ENCODE results near the gene FRMD4A. TPM values are rescaled to one million over a fixed set of nuclear protein-coding genes. Genes with fewer than 3 reads are reported as not detected.

Gene FRMD4A
- total RNA-seq, 5 donors from 2014 or later (not counting 1 experiment from before 2014, with no cell fraction given), result 1.3 to 1.8 (median 1.4) TPM

DNA sequence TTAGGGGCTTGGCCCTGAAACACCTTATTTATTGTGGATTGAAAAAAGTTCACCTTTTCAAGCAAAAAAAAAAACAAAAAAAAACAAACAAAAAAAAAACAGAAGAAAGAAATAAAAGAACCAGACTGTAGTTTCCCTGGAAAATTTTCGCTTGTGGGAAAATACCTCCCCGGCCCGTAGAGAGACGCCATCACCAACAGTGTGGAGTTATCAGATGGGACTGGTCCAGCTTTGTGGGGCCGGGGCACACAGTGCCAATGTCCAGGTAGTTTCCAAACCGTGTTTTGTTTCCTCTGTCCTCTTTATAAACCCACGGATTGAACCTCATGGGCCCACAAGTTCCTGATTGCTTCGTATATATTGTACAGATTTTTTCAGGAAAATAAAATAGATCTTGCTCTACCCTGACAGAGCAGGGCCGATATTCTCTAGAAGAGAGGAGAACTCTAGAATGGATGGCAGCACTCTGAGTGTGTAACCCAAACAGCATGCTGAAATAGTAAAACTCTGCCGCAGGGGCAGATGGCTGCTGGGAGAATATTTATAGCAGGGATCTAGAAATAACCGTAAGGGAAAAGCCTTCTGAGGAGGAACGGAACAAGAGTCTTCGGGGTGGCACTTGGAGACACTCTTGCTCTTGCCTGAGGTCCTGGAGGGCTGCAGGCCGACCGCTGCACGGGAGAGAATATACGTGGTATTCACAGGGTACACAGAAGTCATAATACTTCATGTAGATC, 241.0 kb downstream of the FRMD4A start:
- ATAC-seq (replicated peaks in 1 of 4), result no peak
- DNase-seq, result no peak
- ChIA-PET POLR2A (no interaction called here), CTCF (no interaction called here)
- peaks cover 6 to 9% of the 10 kb centered on the region in 2 donors for H3K27me3 Mint-ChIP-seq
- Histone ChIP-seq H3K9me3 (no peaks in the 10 kb centered on the region), H3K27me3 (replicated peaks in 1 of 2; ENCODE audit: control insufficient read depth in 2 of 2, extremely low read depth in 1 of 2, insufficient read depth in 2 of 2, low read length in 1 of 2) (peaks cover 0 to 16% of the 10 kb centered on the region in 2 experiments), H3K4me1 (ENCODE audit: control insufficient read depth in 1 of 2, extremely low read depth in 1 of 2, insufficient read depth in 2 of 2, low read length in 2 of 2) (no peaks in the 10 kb centered on the region), H3K27ac (ENCODE audit: low read length) (no peak overlapping the region), H3K36me3 (ENCODE audit: control insufficient read depth in 2 of 2, extremely low read depth in 1 of 2, insufficient read depth in 1 of 2, low read length in 1 of 2) (no peaks in the 10 kb centered on the region), H3K4me3 (ENCODE audit: control insufficient read depth in 1 of 2, extremely low read depth in 1 of 2, low read length in 1 of 2) (no peak overlapping the region)
- peaks cover 0 to 3% (median 0%) of the 10 kb centered on the region in 3 donors for H3K4me1 Mint-ChIP-seq
- no peaks in the 10 kb centered on the region for H3K9me3 Mint-ChIP-seq
- 87% methylated on average over 15 of the region's 17 CpGs for WGBS (ENCODE audit: insufficient coverage)
- no peak overlapping the region for H3K4me3 Mint-ChIP-seq
- no peaks in the 10 kb centered on the region for H3K36me3 Mint-ChIP-seq
- no peak overlapping the region for H3K27ac Mint-ChIP-seq

DNA sequence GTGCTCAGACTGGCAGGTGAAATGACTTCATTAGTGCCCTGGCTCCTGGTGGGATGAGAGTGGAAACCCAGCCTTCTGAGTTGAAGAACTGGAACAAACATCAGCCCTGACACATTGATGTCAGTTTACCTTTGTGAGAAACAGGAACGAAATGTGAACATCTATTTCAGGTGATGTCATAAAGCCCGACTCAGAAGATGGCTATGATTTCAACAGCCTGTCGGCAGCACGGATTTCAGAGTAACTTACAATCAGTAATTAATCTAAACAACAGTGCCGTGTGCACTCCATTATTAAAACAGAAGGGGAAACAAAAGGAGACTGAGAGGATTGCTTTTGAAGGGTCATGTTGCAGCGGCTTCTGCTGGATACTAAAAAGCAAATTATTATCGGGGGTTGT, 243.2 kb downstream of the FRMD4A start:
- no peak overlapping the region for H3K4me3 Mint-ChIP-seq
- Histone ChIP-seq H3K36me3 (ENCODE audit: control insufficient read depth in 2 of 2, extremely low read depth in 1 of 2, insufficient read depth in 1 of 2, low read length in 1 of 2) (no peaks in the 10 kb centered on the region), H3K4me3 (ENCODE audit: control insufficient read depth in 1 of 2, extremely low read depth in 1 of 2, low read length in 1 of 2) (no peak overlapping the region), H3K27me3 (replicated peaks in 1 of 2; ENCODE audit: control insufficient read depth in 2 of 2, extremely low read depth in 1 of 2, insufficient read depth in 2 of 2, low read length in 1 of 2) (peaks cover 0 to 19% of the 10 kb centered on the region in 2 experiments), H3K27ac (ENCODE audit: low read length) (no peak overlapping the region), H3K4me1 (ENCODE audit: control insufficient read depth in 1 of 2, extremely low read depth in 1 of 2, insufficient read depth in 2 of 2, low read length in 2 of 2) (no peaks in the 10 kb centered on the region), H3K9me3 (no peaks in the 10 kb centered on the region)
- CTCF ChIA-PET, result no interaction called here
- POLR2A ChIA-PET, result no interaction called here
- H3K27me3 Mint-ChIP-seq, result peaks cover 8 to 14% of the 10 kb centered on the region in 2 donors
- no peak for ATAC-seq (replicated peaks in 1 of 4)
- no peak for DNase-seq
- 60% methylated on average over 1 of the region's 7 CpGs for WGBS (ENCODE audit: insufficient coverage)
- no peaks in the 10 kb centered on the region for H3K9me3 Mint-ChIP-seq
- H3K4me1 Mint-ChIP-seq, result no peaks in the 10 kb centered on the region
- no peak overlapping the region for H3K27ac Mint-ChIP-seq
- H3K36me3 Mint-ChIP-seq, result no peaks in the 10 kb centered on the region

DNA sequence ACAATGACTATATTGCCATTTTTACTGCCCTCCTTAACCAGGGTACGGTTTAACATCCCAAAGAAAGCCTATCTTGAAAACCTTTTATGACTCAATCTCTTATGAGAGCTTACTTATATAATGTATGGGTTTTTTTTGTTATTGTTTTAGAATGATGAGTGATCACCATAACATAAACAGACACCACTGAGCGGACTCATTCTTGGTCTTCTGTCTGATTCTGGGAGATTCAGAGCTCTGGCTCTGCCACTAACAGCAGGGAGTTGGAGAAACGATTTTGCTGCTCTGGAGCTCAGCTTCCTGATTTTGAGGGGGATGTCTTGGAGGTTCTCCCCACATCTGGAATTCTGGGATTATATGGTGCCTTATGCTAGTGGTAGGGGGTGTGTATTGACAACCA, 244.1 kb downstream of the FRMD4A start:
- Histone ChIP-seq H3K36me3 (ENCODE audit: control insufficient read depth in 2 of 2, extremely low read depth in 1 of 2, insufficient read depth in 1 of 2, low read length in 1 of 2) (no peaks in the 10 kb centered on the region), H3K27me3 (replicated peaks in 1 of 2; ENCODE audit: control insufficient read depth in 2 of 2, extremely low read depth in 1 of 2, insufficient read depth in 2 of 2, low read length in 1 of 2) (peaks cover 0 to 19% of the 10 kb centered on the region in 2 experiments), H3K9me3 (no peaks in the 10 kb centered on the region), H3K4me3 (ENCODE audit: control insufficient read depth in 1 of 2, extremely low read depth in 1 of 2, low read length in 1 of 2) (no peak overlapping the region), H3K4me1 (ENCODE audit: control insufficient read depth in 1 of 2, extremely low read depth in 1 of 2, insufficient read depth in 2 of 2, low read length in 2 of 2) (no peaks in the 10 kb centered on the region), H3K27ac (ENCODE audit: low read length) (no peak overlapping the region)
- ATAC-seq (replicated peaks in 1 of 4), result no peak
- peaks cover 8 to 14% of the 10 kb centered on the region in 2 donors for H3K27me3 Mint-ChIP-seq
- H3K27ac Mint-ChIP-seq, result no peak overlapping the region
- no peaks in the 10 kb centered on the region for H3K9me3 Mint-ChIP-seq
- ChIA-PET POLR2A (no interaction called here), CTCF (interaction anchor here in 1 of 2 donors (0.6 kb wide), 1 partner anchor 20 kb away, joined by 3 read pairs; no protein-coding TSS in a partner anchor)
- H3K4me1 Mint-ChIP-seq, result no peaks in the 10 kb centered on the region
- no peak for DNase-seq
- no CpG with 5 or more reads among the region's 3 CpGs for WGBS (ENCODE audit: insufficient coverage)
- H3K4me3 Mint-ChIP-seq, result no peak overlapping the region
- H3K36me3 Mint-ChIP-seq, result no peaks in the 10 kb centered on the region

DNA sequence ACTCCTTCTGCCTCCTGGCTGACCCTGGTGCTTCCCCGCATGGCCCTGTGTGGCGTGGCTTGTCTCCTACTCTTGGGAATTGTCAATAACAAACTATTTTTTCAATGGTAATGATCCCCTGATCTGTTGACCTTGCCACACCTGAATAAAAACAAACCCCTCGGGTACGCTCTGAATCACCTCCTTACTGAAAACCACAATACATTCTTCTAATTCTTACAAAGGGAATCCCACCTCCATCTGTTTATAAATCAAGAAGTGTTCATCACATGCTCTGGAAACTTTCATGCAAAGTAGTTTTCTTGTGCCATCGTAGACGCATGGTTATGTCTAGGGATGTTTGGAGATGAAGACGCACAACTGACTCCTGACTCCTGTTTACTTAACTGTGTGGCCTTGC, 245.8 kb downstream of the FRMD4A start:
- ChIA-PET CTCF (no interaction called here), POLR2A (no interaction called here)
- Histone ChIP-seq H3K27me3 (replicated peaks in 1 of 2; ENCODE audit: control insufficient read depth in 2 of 2, extremely low read depth in 1 of 2, insufficient read depth in 2 of 2, low read length in 1 of 2) (peaks cover 0 to 21% of the 10 kb centered on the region in 2 experiments), H3K36me3 (ENCODE audit: control insufficient read depth in 2 of 2, extremely low read depth in 1 of 2, insufficient read depth in 1 of 2, low read length in 1 of 2) (no peaks in the 10 kb centered on the region), H3K9me3 (no peaks in the 10 kb centered on the region), H3K4me1 (ENCODE audit: control insufficient read depth in 1 of 2, extremely low read depth in 1 of 2, insufficient read depth in 2 of 2, low read length in 2 of 2) (no peaks in the 10 kb centered on the region), H3K27ac (ENCODE audit: low read length) (no peak overlapping the region), H3K4me3 (ENCODE audit: control insufficient read depth in 1 of 2, extremely low read depth in 1 of 2, low read length in 1 of 2) (no peak overlapping the region)
- Mint-ChIP-seq H3K9me3 (no peaks in the 10 kb centered on the region), H3K27ac (no peak overlapping the region), H3K36me3 (no peaks in the 10 kb centered on the region), H3K4me3 (no peak overlapping the region), H3K27me3 (peaks cover 13 to 17% of the 10 kb centered on the region in 2 donors), H3K4me1 (no peaks in the 10 kb centered on the region)
- WGBS (ENCODE audit: insufficient coverage), result 88% methylated on average over 6 of the region's 7 CpGs
- ATAC-seq (replicated peaks in 1 of 4) (no peak), DNase-seq (no peak)

DNA sequence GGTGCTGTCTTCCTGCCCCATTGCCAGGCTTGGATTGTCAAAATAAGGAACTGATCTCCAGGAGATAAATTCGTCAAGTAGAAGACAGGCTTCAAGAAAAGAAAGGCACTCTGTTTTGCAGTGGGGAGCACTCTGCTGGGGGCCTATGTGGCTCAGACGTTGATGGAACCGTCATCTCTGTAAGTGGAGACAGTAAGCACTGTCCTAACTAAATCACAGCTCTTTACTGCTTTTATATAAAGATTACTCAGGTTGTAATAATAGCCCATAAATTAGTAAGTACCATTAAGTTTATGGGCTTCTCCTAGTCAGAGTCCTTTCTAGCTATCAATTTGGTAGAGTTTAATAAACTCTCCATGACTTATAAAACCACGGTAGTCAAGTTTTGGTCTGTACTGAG, 249.9 kb downstream of the FRMD4A start:
- H3K9me3 Mint-ChIP-seq, result peaks cover 0 to 7% (median 0%) of the 10 kb centered on the region in 3 donors
- ChIA-PET POLR2A (no interaction called here), CTCF (interaction anchor here in 1 of 2 donors (1.1 kb wide), 1 partner anchor 18 kb away, joined by 3 read pairs; no protein-coding TSS in a partner anchor)
- no peaks in the 10 kb centered on the region for H3K36me3 ChIP-seq (ENCODE audit: control insufficient read depth in 2 of 2, extremely low read depth in 1 of 2, insufficient read depth in 1 of 2, low read length in 1 of 2)
- H3K9me3 ChIP-seq, result no peaks in the 10 kb centered on the region
- no peak for ATAC-seq (replicated peaks in 1 of 4)
- DNase-seq, result no peak
- no peak overlapping the region for H3K27ac Mint-ChIP-seq
- H3K4me1 ChIP-seq (ENCODE audit: control insufficient read depth in 1 of 2, extremely low read depth in 1 of 2, insufficient read depth in 2 of 2, low read length in 2 of 2), result no peaks in the 10 kb centered on the region
- H3K4me1 Mint-ChIP-seq, result no peaks in the 10 kb centered on the region
- H3K27ac ChIP-seq (ENCODE audit: low read length), result no peak overlapping the region
- H3K27me3 ChIP-seq (replicated peaks in 1 of 2; ENCODE audit: control insufficient read depth in 2 of 2, extremely low read depth in 1 of 2, insufficient read depth in 2 of 2, low read length in 1 of 2), result peaks cover 0 to 12% of the 10 kb centered on the region in 2 experiments
- no peak overlapping the region for H3K4me3 Mint-ChIP-seq
- no peaks in the 10 kb centered on the region for H3K36me3 Mint-ChIP-seq
- 50% methylated on average over 2 of the region's 4 CpGs for WGBS (ENCODE audit: insufficient coverage)
- H3K4me3 ChIP-seq (ENCODE audit: control insufficient read depth in 1 of 2, extremely low read depth in 1 of 2, low read length in 1 of 2), result no peak overlapping the region
- H3K27me3 Mint-ChIP-seq, result peaks cover 15 to 21% of the 10 kb centered on the region in 2 donors

DNA sequence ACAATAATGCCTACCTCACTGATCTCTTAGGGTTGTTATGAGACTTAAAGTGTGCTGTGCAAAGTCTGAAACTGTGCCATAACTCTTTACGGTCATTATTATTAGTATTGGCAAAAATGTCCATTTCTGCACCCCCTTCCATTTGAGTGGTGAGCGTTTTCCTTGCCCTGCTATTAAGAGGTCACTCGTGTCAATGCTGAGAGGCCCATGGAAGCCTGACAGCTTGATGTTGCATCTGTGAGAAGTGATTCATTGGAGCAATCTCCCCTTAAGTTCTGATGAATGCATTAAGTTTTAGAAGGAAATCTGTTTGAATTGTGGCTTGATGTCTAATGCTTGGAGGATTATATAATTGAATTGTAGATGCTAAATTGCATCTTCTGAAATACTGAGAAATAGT, 253.3 kb downstream of the FRMD4A start:
- Mint-ChIP-seq H3K4me1 (no peaks in the 10 kb centered on the region), H3K27me3 (peaks cover 7 to 14% of the 10 kb centered on the region in 2 donors), H3K9me3 (peaks cover 0 to 7% (median 0%) of the 10 kb centered on the region in 3 donors), H3K27ac (no peak overlapping the region), H3K4me3 (no peak overlapping the region), H3K36me3 (no peaks in the 10 kb centered on the region)
- ATAC-seq (replicated peaks in 1 of 4), result no peak
- H3K9me3 ChIP-seq, result no peaks in the 10 kb centered on the region
- H3K36me3 ChIP-seq (ENCODE audit: control insufficient read depth in 2 of 2, extremely low read depth in 1 of 2, insufficient read depth in 1 of 2, low read length in 1 of 2), result no peaks in the 10 kb centered on the region
- 57% methylated on average over 1 of the region's 3 CpGs for WGBS (ENCODE audit: insufficient coverage)
- ChIA-PET POLR2A (no interaction called here), CTCF (interaction anchor here in 1 of 2 donors (0.6 kb wide), 1 partner anchor 416 kb away, joined by 3 read pairs; no protein-coding TSS in a partner anchor)
- H3K4me1 ChIP-seq (ENCODE audit: control insufficient read depth in 1 of 2, extremely low read depth in 1 of 2, insufficient read depth in 2 of 2, low read length in 2 of 2), result no peaks in the 10 kb centered on the region
- DNase-seq, result no peak
- H3K27ac ChIP-seq (ENCODE audit: low read length), result no peak overlapping the region
- no peak overlapping the region for H3K4me3 ChIP-seq (ENCODE audit: control insufficient read depth in 1 of 2, extremely low read depth in 1 of 2, low read length in 1 of 2)
- H3K27me3 ChIP-seq (replicated peaks in 1 of 2; ENCODE audit: control insufficient read depth in 2 of 2, extremely low read depth in 1 of 2, insufficient read depth in 2 of 2, low read length in 1 of 2), result peaks cover 0 to 13% of the 10 kb centered on the region in 2 experiments
